K562 (cell line): ENCODE results near the gene AURKB. TPM values are rescaled to one million over a fixed set of nuclear protein-coding genes. Genes with fewer than 3 reads are reported as not detected.

Experiments used
- BCOR ChIP-seq: fragments of 450-650 bp; IDR thresholded peaks from 2 replicates; pipeline ENCODE4 v1.6.1; 2016
- ELF1 ChIP-seq: fragments of 200-800 bp; sonication (Bioruptor generic); IDR thresholded peaks from 2 replicates; pipeline ENCODE4 v1.6.1; 2016; ENCODE audit warnings: missing genetic modification characterization, missing compliant biosample characterization
- IRF2 ChIP-seq: sonication (generic); formaldehyde crosslinking; IDR thresholded peaks from 2 replicates; pipeline ENCODE4 v1.8.1; 2022; ENCODE audit warnings: mild to moderate bottlenecking, missing genetic modification reagents
- JUNB ChIP-seq: fragments of 450-650 bp; formaldehyde crosslinking; conservative IDR thresholded peaks from 2 replicates; pipeline ENCODE4 v1.4.0; 2020; ENCODE audit warnings: mild to moderate bottlenecking
- MCM3 ChIP-seq: fragments of 450-650 bp; IDR thresholded peaks from 2 replicates; pipeline ENCODE4 v1.6.1; 2016
- NEUROD1 ChIP-seq: fragments of 150-350 bp; IDR thresholded peaks from 2 replicates; pipeline ENCODE4 v1.6.1; 2014; ENCODE audit warnings: borderline replicate concordance, low read length, low read depth; ENCODE audit not compliant: partially characterized antibody
- NR4A1 ChIP-seq, 2 experiments: fragments of 250-450 bp in 1 of 2; fragments of 450-650 bp in 1 of 2; sonication (Bioruptor Pico) in 1 of 2; IDR thresholded peaks; 2 replicates each; pipeline versions ENCODE4 v1.4.0 to v1.6.1; 2016 to 2020; ENCODE audit warnings: mild to moderate bottlenecking in 2 of 2, missing compliant biosample characterization in 1 of 2, missing genetic modification characterization in 1 of 2, moderate library complexity in 1 of 2
- PATZ1 ChIP-seq: fragments of 250-450 bp; sonication (Bioruptor Pico); IDR thresholded peaks from 2 replicates; pipeline ENCODE4 v1.5.0; 2020; ENCODE audit warnings: mild to moderate bottlenecking, borderline replicate concordance
- PRMT5 ChIP-seq: sonication (generic); formaldehyde crosslinking; IDR thresholded peaks from 2 replicates; pipeline ENCODE4 v1.5.0; 2020; ENCODE audit warnings: missing genetic modification reagents
- PURB ChIP-seq: sonication (generic); formaldehyde crosslinking; IDR thresholded peaks from 2 replicates; pipeline ENCODE4 v1.9.0; 2021; ENCODE audit warnings: low read depth, mild to moderate bottlenecking, missing genetic modification reagents
- RFX1 ChIP-seq: fragments of 450-650 bp; IDR thresholded peaks from 2 replicates; pipeline ENCODE4 v1.6.1; 2016; ENCODE audit warnings: mild to moderate bottlenecking, moderate library complexity
- SMAD4 ChIP-seq: fragments of 250-450 bp; sonication (Bioruptor Pico); conservative IDR thresholded peaks from 2 replicates; pipeline ENCODE4 v1.8.0; 2021; ENCODE audit warnings: inconsistent platforms, mild to moderate bottlenecking, moderate library complexity
- SPI1 ChIP-seq: IDR thresholded peaks from 2 replicates; pipeline ENCODE4 v1.6.1; 2011; ENCODE audit warnings: low read depth, low read length, control low read depth, borderline replicate concordance
- ZNF175 ChIP-seq: fragments of 200-800 bp; sonication (Bioruptor generic); IDR thresholded peaks from 2 replicates; pipeline ENCODE4 v1.6.1; 2016; ENCODE audit warnings: low read depth, mild to moderate bottlenecking, missing genetic modification characterization, missing compliant biosample characterization
- ZNF253 ChIP-seq: fragments of 250-450 bp; sonication (Bioruptor Pico); conservative IDR thresholded peaks from 2 replicates; pipeline ENCODE4 v1.6.1; 2021; ENCODE audit warnings: mild to moderate bottlenecking
- ZNF3 ChIP-seq: fragments of 250-450 bp; sonication (Bioruptor Pico); IDR thresholded peaks from 2 replicates; pipeline ENCODE4 v1.5.0; 2021; ENCODE audit warnings: mild to moderate bottlenecking, moderate library complexity
- ZNF76 ChIP-seq: fragments of 250-450 bp; sonication (Bioruptor Pico); IDR thresholded peaks from 2 replicates; pipeline ENCODE4 v1.4.0; 2020; ENCODE audit warnings: mild to moderate bottlenecking, moderate library complexity, borderline replicate concordance
- ZNF778 ChIP-seq: fragments of 450-650 bp; formaldehyde crosslinking; IDR thresholded peaks from 2 replicates; pipeline ENCODE4 v1.4.0; 2020; ENCODE audit warnings: mild to moderate bottlenecking, moderate library complexity
- polyA plus RNA-seq, 8 experiments: library from polyadenylated mRNA; depleted of rRNA in 4 of 8; stranded (reverse) in 5 of 8; unstranded in 3 of 8; fragments of >200 nt; fragmentation: Nextera tagmentation in 2 of 8; fragmentation: Illumina TruSeq in 1 of 8; extraction: Ambion mirVana in 2 of 8; extraction: Trizol in 1 of 8; gene quantifications; 2 replicates each; pipeline versions ENCODE4 v1.2.1 to v1.2.3, GENCODE V29; 2011 to 2014; ENCODE audit warnings: inconsistent platforms in 1 of 8, missing spikeins in 1 of 8
- total RNA-seq, 7 experiments: library from RNA; depleted of rRNA in 6 of 7; stranded (reverse); fragments of >200 nt in 6 of 7; fragmentation: Illumina TruSeq in 2 of 7; extraction: Trizol in 2 of 7; gene quantifications; 2 replicates each; pipeline versions ENCODE4 v1.2.1 to v1.2.3, GENCODE V29; 2011 to 2021; ENCODE audit warnings: low replicate concordance in 1 of 7
- TF ChIP-seq, protein P1 (sequence below): IDR thresholded peaks from 2 replicates; pipeline ENCODE4 v1.6.1; 2016; ENCODE audit warnings: missing genetic modification characterization, missing compliant biosample characterization
- TF ChIP-seq, protein P2 (sequence below): fragments of 250-450 bp; sonication (Bioruptor Pico); IDR thresholded peaks from 2 replicates; pipeline ENCODE4 v1.4.0; 2020; ENCODE audit warnings: mild to moderate bottlenecking, moderate library complexity
- TF ChIP-seq, protein P3 (sequence below), 3 experiments: fragments of 200-800 bp in 1 of 3; sonication (Bioruptor generic) in 1 of 3; sonication (generic) in 1 of 3; formaldehyde crosslinking in 1 of 3; IDR thresholded peaks; 2 replicates each; pipeline versions ENCODE4 v1.6.1 to v1.8.0; 2016 to 2022; ENCODE audit warnings: mild to moderate bottlenecking in 2 of 3, missing compliant biosample characterization in 2 of 3, missing genetic modification characterization in 2 of 3, missing genetic modification reagents in 1 of 3

AURKB gene
- total and polyA plus RNA-seq, 9 of the 15 experiments (the other 6 are each of a cell fraction or from before 2014, with no cell fraction given), result 27.2 to 114 (median 74.8) TPM

DNA sequence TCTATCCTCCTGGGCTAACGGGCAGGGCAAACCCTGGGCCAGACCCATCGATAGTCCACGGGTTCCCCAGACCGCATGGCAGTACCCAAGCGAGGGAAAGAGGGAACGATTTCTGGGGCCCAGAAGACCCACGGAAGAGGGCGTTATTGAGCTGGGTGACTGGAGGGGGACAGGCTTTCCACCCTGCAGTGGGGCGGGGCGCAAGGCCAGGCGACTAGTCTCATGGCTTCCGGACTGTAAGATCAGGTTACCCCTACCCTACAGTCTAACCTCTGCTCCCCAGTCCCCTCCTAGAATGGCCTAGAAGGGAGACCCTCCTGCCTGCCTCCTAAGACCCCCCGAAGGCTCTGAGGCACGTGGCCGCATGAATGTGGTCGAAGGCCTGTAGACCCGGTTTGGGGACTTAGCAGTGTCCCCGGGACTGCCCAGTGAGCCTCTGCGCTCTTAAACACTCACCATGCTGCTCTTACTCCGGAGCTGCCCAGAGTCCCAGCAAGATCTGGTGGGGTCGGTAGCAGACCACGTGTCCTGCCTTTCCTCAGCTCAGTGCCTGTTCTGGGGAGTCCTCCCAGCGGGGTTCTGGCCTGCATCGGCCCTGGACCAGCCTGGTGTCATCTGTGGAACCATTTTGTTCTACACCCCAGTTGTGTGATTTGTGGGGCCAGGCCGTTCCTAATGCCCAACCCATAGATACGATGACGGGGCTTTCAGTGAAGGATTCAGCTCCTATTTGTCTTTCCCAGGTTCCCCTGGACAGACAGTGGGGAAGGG is 13.2 kb upstream of the AURKB start (continued):
- TF ChIP-seq ZNF76 (CRISPR knock-in tag), result 0 out of 2 replicates have a peak, but pooled peaks have one; percentile 53
- TF ChIP-seq ZNF253 (CRISPR knock-in tag), result no peak
- TF ChIP-seq NR4A1 (CRISPR knock-in tag; IDR thresholded peaks at IDR 0.05), result no peak
- peak; percentile 79; the same call in 1 of the 2 replicates for TF ChIP-seq NR4A1 (tag; IDR thresholded peaks at IDR 0.05)
- no peak for TF ChIP-seq BCOR
- TF ChIP-seq ZNF3 (CRISPR knock-in tag), result no peak
- TF ChIP-seq, protein P1, sequence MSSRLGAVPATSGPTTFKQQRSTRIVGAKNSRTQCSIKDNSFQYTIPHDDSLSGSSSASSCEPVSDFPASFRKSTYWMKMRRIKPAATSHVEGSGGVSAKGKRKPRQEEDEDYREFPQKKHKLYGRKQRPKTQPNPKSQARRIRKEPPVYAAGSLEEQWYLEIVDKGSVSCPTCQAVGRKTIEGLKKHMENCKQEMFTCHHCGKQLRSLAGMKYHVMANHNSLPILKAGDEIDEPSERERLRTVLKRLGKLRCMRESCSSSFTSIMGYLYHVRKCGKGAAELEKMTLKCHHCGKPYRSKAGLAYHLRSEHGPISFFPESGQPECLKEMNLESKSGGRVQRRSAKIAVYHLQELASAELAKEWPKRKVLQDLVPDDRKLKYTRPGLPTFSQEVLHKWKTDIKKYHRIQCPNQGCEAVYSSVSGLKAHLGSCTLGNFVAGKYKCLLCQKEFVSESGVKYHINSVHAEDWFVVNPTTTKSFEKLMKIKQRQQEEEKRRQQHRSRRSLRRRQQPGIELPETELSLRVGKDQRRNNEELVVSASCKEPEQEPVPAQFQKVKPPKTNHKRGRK, result no peak
- TF ChIP-seq ELF1, result peak; percentile 13; the same call in 1 of the 2 replicates
- no peak for TF ChIP-seq JUNB (CRISPR knock-in tag)
- no peak for TF ChIP-seq SPI1
- TF ChIP-seq RFX1, result no peak
- TF ChIP-seq PATZ1 (CRISPR knock-in tag), result no peak
- no peak for TF ChIP-seq ZNF778 (CRISPR knock-in tag)
- no peak for TF ChIP-seq MCM3
- TF ChIP-seq IRF2 (CRISPR knock-in tag), result no peak
- TF ChIP-seq PURB, result no peak
- TF ChIP-seq, protein P2, sequence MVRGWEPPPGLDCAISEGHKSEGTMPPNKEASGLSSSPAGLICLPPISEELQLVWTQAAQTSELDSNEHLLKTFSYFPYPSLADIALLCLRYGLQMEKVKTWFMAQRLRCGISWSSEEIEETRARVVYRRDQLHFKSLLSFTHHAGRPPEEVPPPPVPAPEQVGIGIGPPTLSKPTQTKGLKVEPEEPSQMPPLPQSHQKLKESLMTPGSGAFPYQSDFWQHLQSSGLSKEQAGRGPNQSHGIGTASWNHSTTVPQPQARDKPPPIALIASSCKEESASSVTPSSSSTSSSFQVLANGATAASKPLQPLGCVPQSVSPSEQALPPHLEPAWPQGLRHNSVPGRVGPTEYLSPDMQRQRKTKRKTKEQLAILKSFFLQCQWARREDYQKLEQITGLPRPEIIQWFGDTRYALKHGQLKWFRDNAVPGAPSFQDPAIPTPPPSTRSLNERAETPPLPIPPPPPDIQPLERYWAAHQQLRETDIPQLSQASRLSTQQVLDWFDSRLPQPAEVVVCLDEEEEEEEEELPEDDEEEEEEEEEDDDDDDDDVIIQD, result no peak
- TF ChIP-seq ZNF175, result peak; percentile 83; the same call in 1 of the 2 replicates
- no peak for TF ChIP-seq PRMT5 (CRISPR knock-in tag)
- no peak for TF ChIP-seq NEUROD1
- 0 out of 2 replicates have a peak, but pooled peaks have one; percentile 17 for TF ChIP-seq SMAD4
- TF ChIP-seq, protein P3, sequence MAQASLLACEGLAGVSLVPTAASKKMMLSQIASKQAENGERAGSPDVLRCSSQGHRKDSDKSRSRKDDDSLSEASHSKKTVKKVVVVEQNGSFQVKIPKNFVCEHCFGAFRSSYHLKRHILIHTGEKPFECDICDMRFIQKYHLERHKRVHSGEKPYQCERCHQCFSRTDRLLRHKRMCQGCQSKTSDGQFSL (CRISPR knock-in tag; IDR thresholded peaks at IDR 0.05), result no peak
- TF ChIP-seq, protein P3 (tag; IDR thresholded peaks at IDR 0.05), result 0 out of 4 replicates have a peak, but pooled peaks of 1 of the 2 experiments have one; percentile 25
